Osteocyte (in vitro differentiated cells): ENCODE results near the gene MPZL1. TPM values are rescaled to one million over a fixed set of nuclear protein-coding genes. Genes with fewer than 3 reads are reported as not detected.

Experiments used
- DNase-seq: peaks from one replicate; pipeline ENCODE4 v3.0.0; 2021; ENCODE audit warnings: mixed read lengths; ENCODE audit not compliant: unreplicated experiment; ENCODE audit errors: extremely low spot score
- H3K27ac Mint-ChIP-seq: one replicate; pipeline ENCODE4 v1.8.0; 2021; ENCODE audit warnings: mild to moderate bottlenecking, mixed read lengths; ENCODE audit not compliant: unreplicated experiment
- H3K27me3 Mint-ChIP-seq: one replicate; pipeline ENCODE4 v1.8.0; 2021; ENCODE audit warnings: mixed read lengths; ENCODE audit not compliant: unreplicated experiment
- H3K36me3 Mint-ChIP-seq: one replicate; pipeline ENCODE4 v1.8.0; 2021; ENCODE audit warnings: mixed read lengths; ENCODE audit not compliant: unreplicated experiment
- H3K4me1 Mint-ChIP-seq: one replicate; pipeline ENCODE4 v1.8.0; 2021; ENCODE audit warnings: mixed read lengths; ENCODE audit not compliant: unreplicated experiment
- H3K4me3 Mint-ChIP-seq: one replicate; pipeline ENCODE4 v1.8.0; 2021; ENCODE audit warnings: mild to moderate bottlenecking, moderate library complexity, mixed read lengths; ENCODE audit not compliant: unreplicated experiment
- H3K9me3 Mint-ChIP-seq: one replicate; pipeline ENCODE4 v1.8.0; 2021; ENCODE audit warnings: mixed read lengths; ENCODE audit not compliant: unreplicated experiment
- total RNA-seq: library from RNA; stranded (reverse); gene quantifications from 2 replicates; pipeline ENCODE4 v1.2.1, GENCODE V29; 2021
- TF ChIP-seq, protein P1 (sequence below): fragments of 200-600 bp; sonication (generic); IDR thresholded peaks from 2 replicates; pipeline ENCODE4 v1.5.0; 2021; ENCODE audit warnings: antibody characterized with exemption, mild to moderate bottlenecking, moderate library complexity

Gene MPZL1
- total RNA-seq, 1 donor from 2014 or later, result 155 TPM

DNA sequence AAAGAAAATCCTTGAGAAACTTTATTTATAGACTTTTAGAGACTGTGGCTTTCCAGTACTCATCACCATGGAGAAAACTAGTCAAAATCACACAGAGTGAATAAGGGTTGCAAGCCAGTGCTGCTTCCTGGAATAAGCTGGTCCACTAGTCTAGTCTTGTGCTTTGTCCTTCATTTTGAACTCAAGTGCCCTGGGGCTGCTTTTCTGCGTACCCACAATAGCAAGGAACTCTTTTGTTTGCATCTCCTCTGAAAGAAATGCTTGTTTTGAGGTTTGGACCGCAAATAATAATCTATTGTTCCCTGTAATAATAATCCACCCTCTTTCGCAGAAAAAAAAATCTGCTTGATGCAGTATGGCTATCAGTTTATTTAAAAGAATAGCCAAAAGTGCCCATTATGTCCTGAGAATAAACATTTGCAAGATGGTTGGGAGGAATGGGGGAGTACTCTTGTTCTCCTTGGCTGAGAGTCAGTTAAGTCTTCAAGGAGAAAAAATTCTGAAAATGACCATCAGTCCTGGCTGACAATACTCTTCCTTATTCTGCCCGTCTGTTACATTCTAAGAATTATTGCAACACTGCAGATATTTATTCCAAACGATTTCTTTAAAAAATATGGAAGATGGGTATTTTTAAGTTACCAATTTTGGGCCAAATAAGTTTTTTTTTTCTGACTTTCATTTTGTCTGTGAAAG is 41.9 kb downstream of the MPZL1 start:
- Mint-ChIP-seq H3K4me3 (no peak overlapping the region), H3K9me3 (no peaks in the 10 kb centered on the region), H3K27me3 (no peaks in the 10 kb centered on the region), H3K27ac (no peak overlapping the region), H3K36me3 (peaks cover 18% of the 10 kb centered on the region), H3K4me1 (peaks cover 30% of the 10 kb centered on the region)
- DNase-seq, result no peak
- TF ChIP-seq, protein P1, sequence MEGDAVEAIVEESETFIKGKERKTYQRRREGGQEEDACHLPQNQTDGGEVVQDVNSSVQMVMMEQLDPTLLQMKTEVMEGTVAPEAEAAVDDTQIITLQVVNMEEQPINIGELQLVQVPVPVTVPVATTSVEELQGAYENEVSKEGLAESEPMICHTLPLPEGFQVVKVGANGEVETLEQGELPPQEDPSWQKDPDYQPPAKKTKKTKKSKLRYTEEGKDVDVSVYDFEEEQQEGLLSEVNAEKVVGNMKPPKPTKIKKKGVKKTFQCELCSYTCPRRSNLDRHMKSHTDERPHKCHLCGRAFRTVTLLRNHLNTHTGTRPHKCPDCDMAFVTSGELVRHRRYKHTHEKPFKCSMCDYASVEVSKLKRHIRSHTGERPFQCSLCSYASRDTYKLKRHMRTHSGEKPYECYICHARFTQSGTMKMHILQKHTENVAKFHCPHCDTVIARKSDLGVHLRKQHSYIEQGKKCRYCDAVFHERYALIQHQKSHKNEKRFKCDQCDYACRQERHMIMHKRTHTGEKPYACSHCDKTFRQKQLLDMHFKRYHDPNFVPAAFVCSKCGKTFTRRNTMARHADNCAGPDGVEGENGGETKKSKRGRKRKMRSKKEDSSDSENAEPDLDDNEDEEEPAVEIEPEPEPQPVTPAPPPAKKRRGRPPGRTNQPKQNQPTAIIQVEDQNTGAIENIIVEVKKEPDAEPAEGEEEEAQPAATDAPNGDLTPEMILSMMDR, result no peak

DNA sequence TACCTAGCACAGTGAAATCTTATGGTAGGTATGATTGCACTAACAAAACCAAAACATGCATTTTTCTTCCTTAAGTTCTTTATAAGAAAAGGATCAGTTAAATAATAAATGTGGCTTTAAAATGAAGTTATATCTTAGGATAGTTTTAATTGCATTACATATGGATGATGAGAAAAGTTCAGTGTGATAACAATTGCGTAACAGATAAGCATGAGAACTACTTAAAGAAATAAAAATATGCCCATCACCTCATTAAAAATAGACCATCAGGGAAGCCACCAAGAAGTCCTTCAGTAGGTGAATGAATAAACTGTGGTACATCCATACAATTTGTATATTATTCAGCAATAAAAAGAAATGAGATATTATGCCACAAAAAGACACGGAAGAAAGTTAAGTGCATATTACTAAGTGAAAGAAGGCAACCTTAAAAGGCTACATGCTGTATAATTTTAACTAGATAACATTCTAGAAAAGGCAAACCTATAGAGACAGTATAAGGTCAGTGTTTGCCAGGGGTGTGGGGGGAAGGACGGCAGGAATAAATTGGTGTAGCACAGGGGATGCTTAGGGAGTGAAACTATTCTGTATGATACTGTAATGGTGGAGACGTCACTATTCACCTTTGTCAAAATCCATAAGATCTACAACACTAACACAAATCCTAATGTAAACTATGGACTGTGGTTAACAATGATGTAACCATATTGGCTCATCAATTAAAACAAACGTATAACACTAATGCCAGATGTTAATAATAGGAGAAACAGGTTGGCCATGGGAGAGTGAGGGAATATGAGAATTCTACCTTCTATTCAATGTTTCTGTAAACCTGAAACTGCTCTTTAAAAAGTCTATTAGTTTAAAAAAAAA is 42.9 kb downstream of the MPZL1 start:
- Mint-ChIP-seq H3K9me3 (no peaks in the 10 kb centered on the region), H3K27ac (no peak overlapping the region), H3K4me3 (no peak overlapping the region), H3K27me3 (no peaks in the 10 kb centered on the region), H3K36me3 (peaks cover 27% of the 10 kb centered on the region), H3K4me1 (peaks cover 23% of the 10 kb centered on the region)
- DNase-seq, result no peak
- TF ChIP-seq, protein P1, result no peak

DNA sequence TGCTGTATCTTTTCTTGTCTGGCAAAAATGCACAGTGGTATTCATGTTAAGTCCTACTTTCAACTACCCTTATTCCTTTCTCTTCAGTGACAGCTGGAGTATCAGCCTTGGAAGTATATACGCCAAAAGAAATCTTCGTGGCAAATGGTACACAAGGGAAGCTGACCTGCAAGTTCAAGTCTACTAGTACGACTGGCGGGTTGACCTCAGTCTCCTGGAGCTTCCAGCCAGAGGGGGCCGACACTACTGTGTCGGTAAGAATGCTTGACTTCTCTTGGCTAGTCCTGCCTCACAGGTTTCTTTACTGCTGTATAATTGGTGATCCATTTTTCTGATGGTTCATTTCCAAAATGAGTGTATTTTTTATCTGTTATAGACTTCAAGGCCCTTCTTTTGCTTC is 43.7 kb downstream of the MPZL1 start:
- Mint-ChIP-seq H3K27me3 (no peaks in the 10 kb centered on the region), H3K9me3 (no peaks in the 10 kb centered on the region), H3K4me1 (peaks cover 20% of the 10 kb centered on the region), H3K36me3 (peaks cover 33% of the 10 kb centered on the region), H3K27ac (no peak overlapping the region), H3K4me3 (no peak overlapping the region)
- no peak for DNase-seq
- TF ChIP-seq, protein P1, result no peak

DNA sequence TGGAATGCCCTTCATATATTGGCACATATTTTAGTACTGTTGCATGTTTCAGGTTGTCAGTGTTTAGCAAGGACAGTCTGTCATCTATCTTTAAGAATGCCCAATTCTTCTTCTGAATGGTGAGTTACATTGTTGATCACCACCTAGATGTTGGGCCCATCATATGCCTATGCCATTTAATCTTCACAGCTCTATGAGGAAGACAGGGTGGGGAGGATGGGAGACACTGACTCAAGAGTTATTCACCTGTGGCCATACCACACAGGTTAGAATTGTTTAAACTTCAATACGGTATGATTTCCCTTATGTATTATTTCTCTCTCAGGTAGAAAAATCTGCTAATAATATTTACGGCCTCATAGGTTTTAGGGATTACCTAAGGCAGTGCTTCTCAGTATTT is 44.8 kb downstream of the MPZL1 start:
- Mint-ChIP-seq H3K9me3 (no peaks in the 10 kb centered on the region), H3K4me3 (no peak overlapping the region), H3K27me3 (no peaks in the 10 kb centered on the region), H3K4me1 (peaks cover 11% of the 10 kb centered on the region), H3K36me3 (peaks cover 41% of the 10 kb centered on the region), H3K27ac (no peak overlapping the region)
- TF ChIP-seq, protein P1, result no peak
- DNase-seq, result no peak

DNA sequence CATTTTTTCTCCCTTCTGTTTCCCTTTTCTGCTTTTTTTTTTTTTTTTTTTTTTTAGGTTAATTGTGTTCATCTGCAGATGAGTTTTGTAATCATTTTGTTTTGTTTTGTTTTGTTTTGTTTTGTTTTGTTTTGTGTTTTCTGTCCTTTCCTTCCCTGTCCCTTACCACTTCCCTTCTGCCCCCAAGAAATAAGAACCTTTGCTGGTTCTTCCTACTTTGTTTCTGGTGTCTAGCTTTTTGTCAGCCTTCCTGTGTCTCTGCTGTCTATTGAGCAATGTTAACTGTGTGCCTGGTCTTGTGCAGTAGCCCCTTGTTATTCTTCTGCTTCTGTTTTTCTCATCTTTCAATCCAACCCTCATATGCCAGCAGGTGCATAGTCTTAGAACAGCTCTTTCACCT is 46.0 kb downstream of the MPZL1 start:
- Mint-ChIP-seq H3K27me3 (no peaks in the 10 kb centered on the region), H3K9me3 (no peaks in the 10 kb centered on the region), H3K36me3 (peaks cover 51% of the 10 kb centered on the region), H3K4me1 (peaks cover 7% of the 10 kb centered on the region), H3K4me3 (no peak overlapping the region), H3K27ac (no peak overlapping the region)
- TF ChIP-seq, protein P1, result no peak
- no peak for DNase-seq
